8988T (cell line): ENCODE results near the gene SEC24B.
A peak's percentile ranks its signal among the peaks of the same experiment; 100 is the strongest.

ENCODE experiments used
- DNase-seq: peaks from one replicate; pipeline ENCODE4 v3.0.0; 2011

Gene SEC24B

GRCh38 chr4:109433205-109434006, at the start of gene SEC24B:
TSS of gene SEC24B (plus strand) at chr4:109433815. CDS start at chr4:109433870, 55 bp downstream.
- DNase-seq = peak; percentile 30

- DNase-seq = no peak
Measured at GRCh38 chr4:109383823-109384222, 49.8 kb upstream of the SEC24B start.

GRCh38 chr4:109385260-109385659, 48.4 kb upstream of the SEC24B start:
- no peak for DNase-seq

GRCh38 chr4:109389369-109390114, 44.1 kb upstream of the SEC24B start:
- no peak for DNase-seq

- no peak for DNase-seq
Measured at GRCh38 chr4:109390115-109390768, 43.4 kb upstream of the SEC24B start.

- DNase-seq = no peak
Measured at GRCh38 chr4:109395694-109396093, 37.9 kb upstream of the SEC24B start.

GRCh38 chr4:109398928-109399327, 34.7 kb upstream of the SEC24B start:
- DNase-seq = no peak

- no peak for DNase-seq
Measured at GRCh38 chr4:109406337-109406931, 27.2 kb upstream of the SEC24B start.

GRCh38 chr4:109407027-109407737, 26.4 kb upstream of the SEC24B start:
- DNase-seq = no peak

- DNase-seq = no peak
Measured at GRCh38 chr4:109408711-109409110, 24.9 kb upstream of the SEC24B start.

GRCh38 chr4:109410226-109410625, 23.4 kb upstream of the SEC24B start:
- no peak for DNase-seq

GRCh38 chr4:109410776-109411175, 22.8 kb upstream of the SEC24B start:
- DNase-seq = no peak

GRCh38 chr4:109411964-109412363, 21.7 kb upstream of the SEC24B start:
- DNase-seq = no peak

- no peak for DNase-seq
Measured at GRCh38 chr4:109412776-109413175, 20.8 kb upstream of the SEC24B start.

- no peak for DNase-seq
Measured at GRCh38 chr4:109414938-109415337, 18.7 kb upstream of the SEC24B start.

- DNase-seq = no peak
Measured at GRCh38 chr4:109418588-109418987, 15.0 kb upstream of the SEC24B start.

- no peak for DNase-seq
Measured at GRCh38 chr4:109419679-109420078, 13.9 kb upstream of the SEC24B start.

GRCh38 chr4:109424093-109424841, 9.3 kb upstream of the SEC24B start:
- DNase-seq = no peak

GRCh38 chr4:109425405-109425804, 8.2 kb upstream of the SEC24B start:
- no peak for DNase-seq

GRCh38 chr4:109429545-109429944, 4.1 kb upstream of the SEC24B start:
- no peak for DNase-seq

- no peak for DNase-seq
Measured at GRCh38 chr4:109432203-109432602, 1.4 kb upstream of the SEC24B start.

- no peak for DNase-seq
Measured at GRCh38 chr4:109432696-109433095, 919 bp upstream of the SEC24B start.
